ENCODE results near the gene NUDT17.
A peak's percentile ranks its signal among the peaks of the same experiment; 100 is the strongest.

Gene NUDT17, protein sequence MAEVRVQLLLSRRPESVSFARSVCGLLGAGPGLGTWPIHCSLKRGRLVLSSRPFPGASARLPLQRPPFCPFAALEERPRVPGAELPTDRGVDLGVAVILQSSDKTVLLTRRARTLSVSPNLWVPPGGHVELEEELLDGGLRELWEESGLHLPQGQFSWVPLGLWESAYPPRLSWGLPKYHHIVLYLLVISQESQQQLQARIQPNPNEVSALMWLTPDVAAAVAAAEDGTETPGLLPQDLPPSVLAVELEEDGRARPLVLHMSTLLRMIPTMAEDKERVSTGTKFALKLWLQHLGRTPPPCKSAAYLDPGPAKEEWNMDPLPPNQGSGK

DNA sequence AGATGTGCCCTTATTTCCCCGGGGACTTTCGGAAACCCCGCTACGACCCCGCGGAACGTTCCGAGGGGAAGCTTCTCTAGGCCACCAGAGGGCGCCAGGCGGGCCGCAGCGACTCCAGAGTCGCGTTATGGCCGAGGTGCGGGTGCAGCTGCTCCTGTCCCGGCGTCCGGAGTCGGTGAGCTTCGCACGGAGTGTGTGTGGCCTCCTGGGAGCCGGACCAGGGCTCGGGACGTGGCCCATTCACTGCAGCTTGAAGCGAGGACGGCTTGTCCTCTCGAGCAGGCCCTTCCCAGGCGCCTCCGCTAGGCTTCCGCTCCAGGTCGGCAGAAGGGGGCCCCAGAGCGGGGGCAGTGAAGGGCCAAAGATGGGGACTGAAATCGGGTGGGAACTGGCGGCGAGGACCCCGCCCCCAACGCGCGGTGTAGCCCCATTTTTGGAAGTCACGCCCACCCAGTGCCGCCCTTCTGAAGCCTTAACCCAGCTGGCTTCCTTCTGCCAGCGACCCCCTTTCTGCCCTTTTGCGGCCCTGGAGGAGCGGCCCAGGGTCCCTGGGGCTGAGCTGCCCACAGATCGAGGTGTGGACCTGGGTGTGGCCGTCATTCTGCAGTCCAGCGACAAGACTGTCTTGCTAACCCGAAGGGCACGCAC, at the start of gene NUDT17:
NUDT17 (plus strand) TSS at position 117 of the 648 bp plus-strand sequence; CDS start at position 128, 11 bp downstream.
- DNase-seq (ENCODE audit: extremely low spot score), result peak; percentile 83
- ChIA-PET CTCF (interaction anchor here (0.8 to 14.9 kb wide), 43 partner anchors 14 to 246 kb away, joined by 3 to 277 read pairs (median 5); partner anchors contain the start of genes ANKRD34A, ANKRD35, CD160 and HJV), POLR2A (interaction anchor here (0.5 to 1.8 kb wide), 5 partner anchors 11 to 144 kb away, joined by 3 to 13 read pairs (median 4); partner anchors contain the start of gene PIAS3)
- TF ChIP-seq, protein P1, sequence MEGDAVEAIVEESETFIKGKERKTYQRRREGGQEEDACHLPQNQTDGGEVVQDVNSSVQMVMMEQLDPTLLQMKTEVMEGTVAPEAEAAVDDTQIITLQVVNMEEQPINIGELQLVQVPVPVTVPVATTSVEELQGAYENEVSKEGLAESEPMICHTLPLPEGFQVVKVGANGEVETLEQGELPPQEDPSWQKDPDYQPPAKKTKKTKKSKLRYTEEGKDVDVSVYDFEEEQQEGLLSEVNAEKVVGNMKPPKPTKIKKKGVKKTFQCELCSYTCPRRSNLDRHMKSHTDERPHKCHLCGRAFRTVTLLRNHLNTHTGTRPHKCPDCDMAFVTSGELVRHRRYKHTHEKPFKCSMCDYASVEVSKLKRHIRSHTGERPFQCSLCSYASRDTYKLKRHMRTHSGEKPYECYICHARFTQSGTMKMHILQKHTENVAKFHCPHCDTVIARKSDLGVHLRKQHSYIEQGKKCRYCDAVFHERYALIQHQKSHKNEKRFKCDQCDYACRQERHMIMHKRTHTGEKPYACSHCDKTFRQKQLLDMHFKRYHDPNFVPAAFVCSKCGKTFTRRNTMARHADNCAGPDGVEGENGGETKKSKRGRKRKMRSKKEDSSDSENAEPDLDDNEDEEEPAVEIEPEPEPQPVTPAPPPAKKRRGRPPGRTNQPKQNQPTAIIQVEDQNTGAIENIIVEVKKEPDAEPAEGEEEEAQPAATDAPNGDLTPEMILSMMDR (IDR thresholded peaks at IDR 0.05; ENCODE audit: control extremely low read depth, extremely low read depth, low read depth, missing control alignments), result peak; percentile 89

DNA sequence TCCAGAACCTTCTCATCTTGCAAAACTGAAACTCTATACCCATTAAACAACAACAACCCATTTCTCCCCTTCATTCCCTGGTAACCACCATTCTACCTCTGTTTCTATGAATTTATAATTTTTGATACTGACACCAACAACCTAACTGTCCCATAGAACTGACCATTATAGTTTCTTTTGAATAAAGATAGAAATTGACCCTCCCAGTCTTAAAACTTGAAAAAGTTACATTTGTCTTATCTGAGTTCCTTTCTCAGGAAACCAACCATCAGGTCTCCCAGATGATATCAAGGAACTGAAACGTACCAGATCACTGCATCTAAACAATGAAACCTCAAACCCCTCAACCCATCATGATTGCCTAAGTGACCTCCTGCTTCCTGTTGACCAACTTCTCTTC, 48.7 kb upstream of the NUDT17 start:
- CTCF ChIA-PET, result interaction anchor here (0.8 to 1.1 kb wide), 3 partner anchors 9 to 11 kb away, joined by 3 to 4 read pairs (median 4); no protein-coding TSS in a partner anchor
- POLR2A ChIA-PET, result no interaction called here
- TF ChIP-seq, protein P1 (IDR thresholded peaks at IDR 0.05; ENCODE audit: control extremely low read depth, extremely low read depth, low read depth, missing control alignments), result no peak
- DNase-seq (ENCODE audit: extremely low spot score), result no peak

DNA sequence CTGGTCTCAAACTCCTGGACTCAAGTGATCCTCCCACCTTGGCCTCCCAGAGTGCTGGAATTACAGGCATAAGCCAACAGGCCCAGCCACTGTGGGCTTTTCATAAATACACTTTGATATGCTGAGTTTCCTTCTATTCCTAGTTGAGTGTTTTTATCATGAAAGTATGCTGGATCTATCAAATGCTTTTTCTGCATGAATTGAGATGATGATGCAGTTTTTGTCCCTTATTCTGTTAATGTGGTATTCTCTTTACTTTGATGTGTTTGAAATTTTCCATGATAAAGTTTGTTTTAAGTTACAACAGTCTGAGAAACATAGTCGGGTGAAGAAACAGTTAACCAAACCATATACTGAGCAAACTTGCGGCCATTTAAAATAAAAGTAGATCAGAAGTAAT, 45.6 kb upstream of the NUDT17 start:
- CTCF ChIA-PET, result no interaction called here
- POLR2A ChIA-PET, result no interaction called here
- TF ChIP-seq, protein P1 (IDR thresholded peaks at IDR 0.05; ENCODE audit: control extremely low read depth, extremely low read depth, low read depth, missing control alignments), result no peak
- no peak for DNase-seq (ENCODE audit: extremely low spot score)

DNA sequence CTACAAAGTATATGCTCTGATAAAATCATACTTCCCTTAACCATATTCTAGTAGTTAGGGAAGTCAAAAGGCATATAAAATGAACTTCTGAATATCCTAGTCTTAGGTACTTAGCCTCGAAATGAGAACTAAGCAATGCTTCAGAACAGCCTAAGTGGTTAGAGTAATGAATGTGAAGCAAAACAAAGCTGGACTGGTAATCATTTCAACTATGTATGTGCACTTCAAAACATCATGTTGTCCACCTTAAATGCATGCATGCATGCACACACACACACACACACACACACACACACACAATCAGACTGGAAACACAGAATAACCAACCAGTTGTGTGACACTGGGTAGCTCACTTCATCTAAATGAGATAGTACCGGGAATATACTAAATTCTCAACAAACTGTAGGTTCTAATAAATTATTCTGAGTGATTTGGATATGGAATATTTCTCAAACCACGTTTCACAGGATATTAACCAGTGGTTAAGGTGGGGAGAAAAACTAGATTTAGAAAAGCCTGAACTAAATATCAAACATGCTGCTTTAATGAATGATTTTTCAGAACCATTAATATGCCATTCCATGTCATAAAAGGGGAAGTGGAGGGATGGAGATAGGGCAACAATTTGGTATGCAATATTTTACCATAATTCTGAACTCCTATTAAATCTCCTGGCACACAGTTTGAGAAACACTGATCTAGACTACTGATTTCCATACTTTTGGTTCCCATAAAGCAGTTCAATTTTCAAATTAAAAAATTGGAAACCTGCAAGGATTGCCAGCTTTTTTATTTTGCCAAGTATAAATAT, 41.0 kb upstream of the NUDT17 start:
- DNase-seq (ENCODE audit: extremely low spot score), result no peak
- ChIA-PET POLR2A (interaction anchor here (0.6 kb wide), 1 partner anchor 30 kb away, joined by 3 read pairs; no protein-coding TSS in a partner anchor), CTCF (interaction anchor here (0.7 to 1.8 kb wide), 4 partner anchors 10 to 52 kb away, joined by 3 to 5 read pairs (median 4); partner anchors contain the start of genes POLR3C and RNF115)
- TF ChIP-seq, protein P1 (IDR thresholded peaks at IDR 0.05; ENCODE audit: control extremely low read depth, extremely low read depth, low read depth, missing control alignments), result no peak

DNA sequence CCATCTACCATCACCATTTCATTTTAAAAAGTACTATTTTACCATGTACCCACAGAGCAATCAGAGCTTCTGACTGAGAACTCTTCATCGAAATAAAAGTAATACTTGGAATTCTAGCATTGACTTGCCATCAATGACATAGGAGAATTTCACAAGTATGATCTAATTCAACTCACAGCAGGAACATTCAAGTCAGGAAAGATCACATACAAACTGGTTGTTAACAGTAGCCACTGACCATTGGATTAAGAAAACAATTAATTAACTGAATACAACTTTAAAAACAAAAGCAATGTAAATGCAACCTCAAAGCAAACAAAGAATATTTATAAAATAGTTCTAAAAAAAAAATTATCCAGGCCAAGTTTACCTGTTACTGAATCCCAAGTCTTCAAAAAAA, 40.4 kb upstream of the NUDT17 start:
- CTCF ChIA-PET, result interaction anchor here (1.0 to 1.5 kb wide), 2 partner anchors 12 to 19 kb away, joined by 4 read pairs; partner anchors contain the start of genes POLR3C and RNF115
- DNase-seq (ENCODE audit: extremely low spot score), result no peak
- TF ChIP-seq, protein P1 (IDR thresholded peaks at IDR 0.05; ENCODE audit: control extremely low read depth, extremely low read depth, low read depth, missing control alignments), result no peak
- POLR2A ChIA-PET, result interaction anchor here (0.6 kb wide), 1 partner anchor 29 kb away, joined by 3 read pairs; no protein-coding TSS in a partner anchor

DNA sequence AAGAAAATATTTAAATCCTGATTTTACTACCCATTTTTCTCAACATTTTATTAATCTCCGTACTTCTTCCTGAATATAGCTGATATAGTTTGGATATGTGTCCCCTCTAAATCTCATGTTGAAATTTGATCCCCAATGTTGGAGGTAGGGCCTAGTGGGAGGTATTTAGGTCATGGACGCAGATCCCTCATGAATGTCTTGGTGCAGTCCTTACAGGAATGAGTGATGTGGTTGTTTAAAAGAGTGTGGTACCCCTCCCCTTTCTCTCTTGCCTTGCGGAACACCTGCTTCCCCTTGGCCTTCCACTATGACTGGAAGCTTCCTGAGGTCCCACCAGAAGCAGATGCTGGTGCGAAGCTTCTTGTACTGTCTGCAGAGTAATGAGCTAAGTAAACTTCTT, 39.0 kb upstream of the NUDT17 start:
- ChIA-PET CTCF (interaction anchor here (0.6 to 1.4 kb wide), 4 partner anchors 9 to 40 kb away, joined by 3 to 4 read pairs (median 4); no protein-coding TSS in a partner anchor), POLR2A (no interaction called here)
- TF ChIP-seq, protein P1 (IDR thresholded peaks at IDR 0.05; ENCODE audit: control extremely low read depth, extremely low read depth, low read depth, missing control alignments), result no peak
- DNase-seq (ENCODE audit: extremely low spot score), result no peak
